ENCODE results near the gene ELFN1.

DNA sequence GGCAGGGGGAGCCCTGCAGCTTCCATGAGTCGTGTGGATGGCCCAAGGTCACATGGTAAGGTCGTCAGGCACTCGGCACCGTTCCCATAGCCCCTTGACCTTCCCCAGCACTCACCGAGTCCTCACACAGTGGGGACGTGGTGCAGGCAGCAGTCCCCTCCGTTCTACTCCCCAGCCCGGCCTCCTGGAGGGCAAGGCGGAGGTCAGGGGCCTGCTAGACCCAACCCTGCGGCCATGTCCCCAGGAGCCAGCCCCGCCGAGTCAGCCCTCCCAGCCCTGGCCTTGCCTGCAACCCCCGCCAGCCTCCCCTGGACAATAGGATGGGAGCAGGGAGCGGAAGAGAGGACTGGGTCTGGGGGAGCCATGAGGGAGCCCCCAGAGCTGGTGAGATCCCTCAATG lies 65.2 kb downstream of the ELFN1 start:
- no peak for TF ChIP-seq POLR2A (IDR thresholded peaks at IDR 0.05; ENCODE audit: low read length)
- TF ChIP-seq GATA1 (IDR thresholded peaks at IDR 0.05; ENCODE audit: low read depth, low read length) = no peak
